H1 (cell line): ENCODE results near the gene RFX6. TPM values are rescaled to one million over a fixed set of nuclear protein-coding genes. Genes with fewer than 3 reads are reported as not detected.

ENCODE experiments used
- CTCF ChIA-PET: fragments of 300-600 bp; sonication (Branson Sonifier 250); formaldehyde crosslinking; loops from one replicate; lab custom pipeline; 2021; ENCODE audit not compliant: partially characterized antibody; lab: Charles Lee
- POLR2A ChIA-PET: fragments of 300-600 bp; sonication (Branson Sonifier 250); formaldehyde crosslinking; loops from one replicate; lab custom pipeline; 2021; ENCODE audit warnings: inconsistent platforms; ENCODE audit not compliant: partially characterized antibody; lab: Charles Lee
- DNase-seq, 2 experiments: peaks; one replicate each; pipeline versions ENCODE4 v3.0.0 to v3.0.0-alpha.2; 2010 to 2022; ENCODE audit warnings: low spot score in 2 of 2, low read depth in 1 of 2, mixed read lengths in 1 of 2
- FAIRE-seq: peaks from 2 replicates; lab custom pipeline; 2011; peaks lifted over from hg19 to GRCh38; lab: Jason Lieb, UNC
- H2AFZ ChIP-seq: 2 replicates; pipeline ENCODE4 v1.8.1; 2012; ENCODE audit warnings: low read length, inconsistent platforms
- H2AK5ac ChIP-seq: 2 replicates; pipeline ENCODE4 v1.6.1; 2013; ENCODE audit warnings: low read depth, low read length
- H2BK120ac ChIP-seq: replicated peaks from 2 replicates; pipeline ENCODE3; 2013; ENCODE audit warnings: low read depth, low read length, inconsistent platforms
- H2BK12ac ChIP-seq: 2 replicates; pipeline ENCODE4 v1.6.1; 2013; ENCODE audit warnings: low read depth, low read length
- H2BK15ac ChIP-seq: 2 replicates; pipeline ENCODE4 v1.6.1; 2013; ENCODE audit warnings: low read length
- H2BK20ac ChIP-seq: 2 replicates; pipeline ENCODE4 v1.6.1; 2013; ENCODE audit warnings: low read length
- H2BK5ac ChIP-seq: 2 replicates; pipeline ENCODE4 v1.6.1; 2013; ENCODE audit warnings: low read depth, low read length
- H3K14ac ChIP-seq: 2 replicates; pipeline ENCODE4 v1.6.1; 2013; ENCODE audit warnings: inconsistent platforms; ENCODE audit not compliant: insufficient read length
- H3K18ac ChIP-seq: 2 replicates; pipeline ENCODE4 v1.6.1; 2013; ENCODE audit warnings: low read length; ENCODE audit errors: extremely low read depth
- H3K23ac ChIP-seq: 2 replicates; pipeline ENCODE4 v1.6.1; 2013; ENCODE audit warnings: inconsistent platforms; ENCODE audit not compliant: insufficient read length
- H3K23me2 ChIP-seq: 2 replicates; pipeline ENCODE4 v1.6.1; 2013; ENCODE audit warnings: low read depth, low read length
- H3K27ac ChIP-seq: 2 replicates; pipeline ENCODE4 v1.6.1; 2011; ENCODE audit warnings: low read depth, low read length, inconsistent platforms
- H3K27me3 ChIP-seq, 4 experiments: replicated peaks in 1 of 4; 1 replicate in 1 of 4; 2 replicates in 3 of 4; pipeline versions ENCODE4 v1.6.1 to v1.8.1; 2011 to 2013; ENCODE audit warnings: low read length in 3 of 4, mild to moderate bottlenecking in 3 of 4, inconsistent platforms in 2 of 4, mixed read lengths in 2 of 4, moderate library complexity in 1 of 4; ENCODE audit not compliant: control insufficient read depth in 3 of 4, insufficient read depth in 3 of 4; ENCODE audit errors: extremely low read depth in 1 of 4
- H3K36me3 ChIP-seq, 4 experiments: 2 replicates each; pipeline versions ENCODE4 v1.6.1 to v1.8.1; 2011 to 2013; ENCODE audit warnings: mild to moderate bottlenecking in 4 of 4, low read length in 3 of 4, moderate library complexity in 2 of 4, control low read depth in 1 of 4, inconsistent platforms in 1 of 4; ENCODE audit not compliant: insufficient read depth in 4 of 4, control insufficient read depth in 2 of 4
- H3K4ac ChIP-seq: replicated peaks from 2 replicates; pipeline ENCODE3; 2013; ENCODE audit warnings: low read length, low read depth, mixed read lengths, inconsistent platforms; ENCODE audit not compliant: insufficient read length
- H3K4me1 ChIP-seq, 4 experiments: replicated peaks in 1 of 4; 1 replicate in 1 of 4; 2 replicates in 3 of 4; pipeline versions ENCODE4 v1.6.1 to v1.8.1; 2011 to 2013; ENCODE audit warnings: low read length in 3 of 4, inconsistent platforms in 2 of 4, mixed read lengths in 1 of 4; ENCODE audit not compliant: insufficient read depth in 4 of 4, control insufficient read depth in 3 of 4
- H3K4me2 ChIP-seq, 2 experiments: 2 replicates each; pipeline versions ENCODE4 v1.6.1 to v1.8.1; 2011 to 2013; ENCODE audit warnings: low read depth in 2 of 2, low read length in 2 of 2, control low read depth in 1 of 2, inconsistent platforms in 1 of 2, mild to moderate bottlenecking in 1 of 2; ENCODE audit not compliant: insufficient read depth in 1 of 2
- H3K4me3 ChIP-seq, 4 experiments: fragments of 200-600, 300-600 bp in 1 of 4; sonication (generic), shearing (Covaris generic), sonication (Bioruptor Twin) in 1 of 4; 2 replicates each; pipeline versions ENCODE4 v1.5.1 to v1.8.1; 2011 to 2016; ENCODE audit warnings: low read length in 4 of 4, low read depth in 3 of 4, control low read depth in 2 of 4, inconsistent platforms in 2 of 4, mild to moderate bottlenecking in 2 of 4, mixed read lengths in 1 of 4, moderate library complexity in 1 of 4; ENCODE audit not compliant: insufficient read depth in 2 of 4; ENCODE audit errors: extremely low read depth in 1 of 4
- H3K56ac ChIP-seq: replicated peaks from 2 replicates; pipeline ENCODE3; 2013; ENCODE audit warnings: low read depth, mild to moderate bottlenecking, mixed read lengths, low read length, inconsistent platforms; ENCODE audit not compliant: insufficient read length
- H3K79me1 ChIP-seq: 2 replicates; pipeline ENCODE4 v1.6.1; 2013; ENCODE audit warnings: low read depth, low read length, control low read depth
- H3K79me2 ChIP-seq, 2 experiments: 2 replicates each; pipeline versions ENCODE4 v1.6.1 to v1.8.1; 2012 to 2013; ENCODE audit warnings: low read length in 2 of 2, mild to moderate bottlenecking in 2 of 2, inconsistent platforms in 1 of 2; ENCODE audit not compliant: insufficient read depth in 2 of 2, control insufficient read depth in 1 of 2
- H3K9ac ChIP-seq, 4 experiments: replicated peaks in 1 of 4; 1 replicate in 1 of 4; 2 replicates in 3 of 4; pipeline versions ENCODE4 v1.6.1 to v1.8.1; 2011 to 2013; ENCODE audit warnings: low read depth in 3 of 4, low read length in 3 of 4, control low read depth in 2 of 4, mild to moderate bottlenecking in 2 of 4, moderate library complexity in 2 of 4, inconsistent platforms in 1 of 4; ENCODE audit errors: extremely low read depth in 1 of 4
- H3K9me3 ChIP-seq, 2 experiments: 2 replicates each; pipeline versions ENCODE4 v1.6.1 to v1.8.1; 2012 to 2013; ENCODE audit warnings: mild to moderate bottlenecking in 2 of 2, moderate library complexity in 2 of 2, control low read depth in 1 of 2, inconsistent platforms in 1 of 2, low read depth in 1 of 2, low read length in 1 of 2, mixed read lengths in 1 of 2; ENCODE audit not compliant: insufficient read depth in 2 of 2
- H4K20me1 ChIP-seq, 2 experiments: replicated peaks in 1 of 2; 2 replicates each; pipeline versions ENCODE3 to v1.8.1; 2011 to 2013; ENCODE audit warnings: inconsistent platforms in 2 of 2, low read length in 2 of 2, mild to moderate bottlenecking in 1 of 2; ENCODE audit not compliant: insufficient read depth in 2 of 2, control insufficient read depth in 1 of 2
- H4K5ac ChIP-seq: 2 replicates; pipeline ENCODE4 v1.6.1; 2013; ENCODE audit warnings: low read length, low read depth, mixed read lengths, inconsistent platforms; ENCODE audit not compliant: insufficient read length
- H4K8ac ChIP-seq: 2 replicates; pipeline ENCODE4 v1.8.0; 2013; ENCODE audit warnings: mild to moderate bottlenecking, moderate library complexity, low read length, inconsistent platforms; ENCODE audit not compliant: insufficient read depth; ENCODE audit errors: extremely low read depth
- H4K91ac ChIP-seq: replicated peaks from 2 replicates; pipeline ENCODE3; 2013; ENCODE audit warnings: low read length, mixed read lengths, inconsistent platforms; ENCODE audit not compliant: insufficient read length
- BACH1 ChIP-seq: IDR thresholded peaks from 2 replicates; pipeline ENCODE4 v1.6.1; 2012; ENCODE audit warnings: low read length, improper control_type of control experiment
- CREB1 ChIP-seq: IDR thresholded peaks from 2 replicates; pipeline ENCODE4 v1.6.1; 2012; ENCODE audit warnings: inconsistent platforms
- E2F6 ChIP-seq: IDR thresholded peaks from 2 replicates; pipeline ENCODE4 v1.6.1; 2012; ENCODE audit warnings: inconsistent platforms
- EGR1 ChIP-seq: IDR thresholded peaks from 2 replicates; pipeline ENCODE4 v1.6.1; 2011; ENCODE audit warnings: low read depth, low read length, borderline replicate concordance
- HDAC2 ChIP-seq, 2 experiments: fragments of 300-600 bp in 1 of 2; sonication (generic) in 1 of 2; IDR thresholded peaks; 2 replicates each; pipeline ENCODE4 v1.6.1; 2011 to 2012; ENCODE audit warnings: low read depth in 2 of 2, low read length in 2 of 2, mild to moderate bottlenecking in 2 of 2, moderate library complexity in 2 of 2, borderline replicate concordance in 1 of 2, inconsistent platforms in 1 of 2
- NRF1 ChIP-seq: IDR thresholded peaks from 2 replicates; pipeline ENCODE4 v1.6.1; 2011; ENCODE audit warnings: mild to moderate bottlenecking, low read depth, low read length, improper control_type of control experiment
- TAF7 ChIP-seq: optimal IDR thresholded peaks from 2 replicates; pipeline ENCODE3; 2011; ENCODE audit warnings: low read depth, mild to moderate bottlenecking, inconsistent platforms, low read length, moderate library complexity, borderline replicate concordance
- WGBS, 2 experiments: shearing (Covaris generic) in 1 of 2; methylation state at CpG; one replicate each; pipeline versions ENCODE4 v1.1.6 to v1.1.7; 2013 to 2015; ENCODE audit warnings: low lambda C conversion rate in 2 of 2, mixed read lengths in 2 of 2, inconsistent platforms in 1 of 2, low coverage in 1 of 2, missing lambda C conversion rate in 1 of 2; ENCODE audit not compliant: insufficient replicate concordance in 2 of 2, insufficient coverage in 1 of 2, insufficient read length in 1 of 2; ENCODE audit errors: extremely low coverage in 1 of 2, missing lambda C conversion rate in 1 of 2; 5-methylcytosine and 5-hydroxymethylcytosine counted together
- polyA plus RNA-seq, 7 experiments: library from polyadenylated mRNA; depleted of rRNA in 3 of 7; stranded (reverse) in 5 of 7; unstranded in 2 of 7; fragments of >200 nt in 5 of 7; fragments of 200-250 nt in 2 of 7; gene quantifications; 1 replicate in 5 of 7; 2 replicates in 1 of 7; 4 replicates in 1 of 7; pipeline versions ENCODE4 v1.2.1 to v1.2.3, GENCODE V29; 2011 to 2013; ENCODE audit warnings: missing spikeins in 2 of 7, mixed read lengths in 2 of 7
- total RNA-seq: library from RNA; stranded (reverse); fragmentation: NEBNext Ultra II Directional; extraction: Animal tissue kit (Norgen Biotek cat#: 25700); gene quantifications from 2 replicates; pipeline ENCODE4 v1.2.1, GENCODE V29; 2021

The RFX6 gene
- total and polyA plus RNA-seq, 2 of the 8 experiments (the other 6 are each of a cell fraction or from before 2014, with no cell fraction given) = not detected

GRCh38 chr6:116924245-116924644, 47.2 kb downstream of the RFX6 start:
- POLR2A ChIA-PET = no interaction called here
- Histone ChIP-seq H2BK20ac (no peak overlapping the region), H4K20me1 (peaks cover 0 to 2% of the 10 kb centered on the region in 2 experiments), H3K36me3 (no peaks in the 10 kb centered on the region), H3K23me2 (no peaks in the 10 kb centered on the region), H3K79me2 (no peaks in the 10 kb centered on the region), H3K27ac (no peak overlapping the region), H4K5ac (no peak overlapping the region), H3K14ac (no peak overlapping the region), H2AFZ (peak overlapping the region; percentile 5; the same call in 1 of the 2 replicates), H3K23ac (no peak overlapping the region), H3K4me1 (no peaks in the 10 kb centered on the region), H4K8ac (no peak overlapping the region), H2BK12ac (no peak overlapping the region), H3K18ac (no peak overlapping the region), H2BK120ac (no peak overlapping the region), H2BK15ac (no peak overlapping the region), H2AK5ac (no peak overlapping the region), H3K9me3 (no peaks in the 10 kb centered on the region), H3K79me1 (no peaks in the 10 kb centered on the region), H3K27me3 (no peaks in the 10 kb centered on the region), H3K4me3 (no peak overlapping the region), H2BK5ac (no peak overlapping the region), H4K91ac (no peak overlapping the region), H3K9ac (no peak overlapping the region), H3K4ac (no peak overlapping the region), H3K56ac (no peak overlapping the region), H3K4me2 (no peak overlapping the region)
- DNase-seq (no peak), FAIRE-seq (no peak)
- WGBS, 2 experiments = 91% methylated on average over 2 of the region's 2 CpGs; no CpG with 5 or more reads in 1 of the 2 experiments
- CTCF ChIA-PET = interaction anchor here (0.9 to 1.0 kb wide), 2 partner anchors 9 to 10 kb away, joined by 3 to 4 read pairs; no protein-coding TSS in a partner anchor
- TF ChIP-seq NRF1 (no peak), EGR1 (no peak), E2F6 (no peak), CREB1 (no peak), BACH1 (no peak), HDAC2 (IDR thresholded peaks at IDR 0.05; ENCODE audit: borderline replicate concordance in 1 of 2, low read depth in 2 of 2, low read length in 2 of 2) (no peak), TAF7 (no peak)
